Neural cell (in vitro differentiated cells): Measurements from ENCODE around the gene VPS41. TPM values are rescaled to one million over a fixed set of nuclear protein-coding genes. Genes with fewer than 3 reads are reported as not detected.

Experiments used
- H2AFZ ChIP-seq: fragments of 200-600, 300-800 bp; sonication (generic), shearing (Covaris generic); 2 replicates; pipeline ENCODE4 v1.6.0; 2014; ENCODE audit warnings: low read depth, mild to moderate bottlenecking, antibody characterized with exemption, low read length, moderate library complexity
- H3F3A ChIP-seq: fragments of 200-600 bp; shearing (Covaris generic); 2 replicates; pipeline ENCODE4 v1.6.1; 2016; ENCODE audit warnings: mild to moderate bottlenecking, moderate library complexity, mixed read lengths, antibody characterized with exemption, low read length; ENCODE audit not compliant: insufficient read depth, poor library complexity, severe bottlenecking
- H3K27ac ChIP-seq: fragments of 200-600, 300-800 bp; sonication (generic), shearing (Covaris generic); 2 replicates; pipeline ENCODE4 v1.5.1; 2014; ENCODE audit warnings: mild to moderate bottlenecking, low read length, moderate library complexity
- H3K27me3 ChIP-seq: fragments of 300-800, 200-600 bp; sonication (generic), shearing (Covaris generic); 2 replicates; pipeline ENCODE4 v1.6.0; 2014; ENCODE audit warnings: mild to moderate bottlenecking, low read depth, low read length, moderate library complexity; ENCODE audit not compliant: insufficient read depth
- H3K36me3 ChIP-seq: fragments of 300-800, 200-600 bp; sonication (generic), shearing (Covaris generic); 2 replicates; pipeline ENCODE4 v1.5.1; 2014; ENCODE audit warnings: mild to moderate bottlenecking, antibody characterized with exemption, low read length, moderate library complexity; ENCODE audit not compliant: insufficient read depth
- H3K4me2 ChIP-seq: fragments of 300-800, 200-600 bp; sonication (generic), shearing (Covaris generic); 2 replicates; pipeline ENCODE4 v1.6.0; 2014; ENCODE audit warnings: mild to moderate bottlenecking, low read length
- H3K4me3 ChIP-seq: fragments of 300-800, 200-600 bp; sonication (generic), shearing (Covaris generic); 2 replicates; pipeline ENCODE4 v1.5.1; 2014; ENCODE audit warnings: mild to moderate bottlenecking, low read length, moderate library complexity
- H3K79me2 ChIP-seq: fragments of 200-600 bp; shearing (Covaris generic); replicated peaks from 2 replicates; pipeline ENCODE4 v1.6.0; 2014; ENCODE audit warnings: mild to moderate bottlenecking, low read length, moderate library complexity; ENCODE audit not compliant: insufficient read depth
- H3K9ac ChIP-seq: fragments of 300-800, 200-600 bp; sonication (generic), shearing (Covaris generic); 2 replicates; pipeline ENCODE4 v1.6.1; 2016; ENCODE audit warnings: mild to moderate bottlenecking, low read length, mixed read lengths
- H3K9me2 ChIP-seq: fragments of 200-600 bp; shearing (Covaris generic); 2 replicates; pipeline ENCODE4 v1.6.1; 2016; ENCODE audit warnings: mild to moderate bottlenecking, low read length, mixed read lengths; ENCODE audit not compliant: insufficient read depth
- H3K9me3 ChIP-seq: fragments of 200-600, 300-800 bp; sonication (generic), shearing (Covaris generic); 2 replicates; pipeline ENCODE4 v1.6.1; 2016; ENCODE audit warnings: mild to moderate bottlenecking, mixed run types, low read length, moderate library complexity, mixed read lengths
- H4K20me1 ChIP-seq: fragments of 200-600 bp; shearing (Covaris generic); 2 replicates; pipeline ENCODE4 v1.6.1; 2016; ENCODE audit warnings: mild to moderate bottlenecking, mixed run types; ENCODE audit not compliant: insufficient read depth
- CTCF ChIP-seq: fragments of 450-650 bp; IDR thresholded peaks from 2 replicates; pipeline ENCODE4 v1.5.1; 2014; ENCODE audit warnings: antibody characterized with exemption, mild to moderate bottlenecking, moderate library complexity; ENCODE audit not compliant: poor library complexity, severe bottlenecking
- EP300 ChIP-seq: fragments of 450-650 bp; conservative IDR thresholded peaks from 2 replicates; pipeline ENCODE4 v1.6.1; 2014; ENCODE audit warnings: antibody characterized with exemption, mild to moderate bottlenecking, moderate library complexity; ENCODE audit not compliant: poor library complexity, severe bottlenecking
- EZH2 ChIP-seq: fragments of 200-600, 300-800 bp; shearing (Covaris generic), sonication (generic); IDR thresholded peaks from 2 replicates; pipeline ENCODE4 v1.6.1; 2014; ENCODE audit warnings: antibody characterized with exemption, low read length, borderline replicate concordance, mild to moderate bottlenecking; ENCODE audit not compliant: insufficient read depth, poor library complexity, severe bottlenecking
- MXI1 ChIP-seq: fragments of 450-650 bp; conservative IDR thresholded peaks from 2 replicates; pipeline ENCODE4 v1.6.1; 2014; ENCODE audit warnings: antibody characterized with exemption, mild to moderate bottlenecking; ENCODE audit not compliant: poor library complexity, severe bottlenecking
- POLR2AphosphoS5 ChIP-seq: IDR thresholded peaks from 2 replicates; pipeline ENCODE4 v1.6.1; 2012
- RAD21 ChIP-seq: fragments of 450-650 bp; conservative IDR thresholded peaks from 2 replicates; pipeline ENCODE4 v1.6.1; 2014; ENCODE audit warnings: antibody characterized with exemption, mild to moderate bottlenecking, moderate library complexity
- REST ChIP-seq: IDR thresholded peaks from 2 replicates; pipeline ENCODE4 v1.6.1; 2012; ENCODE audit warnings: borderline replicate concordance
- TAF1 ChIP-seq: IDR thresholded peaks from 2 replicates; pipeline ENCODE4 v1.6.1; 2012; ENCODE audit warnings: low read depth
- polyA plus RNA-seq: library from polyadenylated mRNA; depleted of rRNA; stranded (reverse); fragments of >200 nt; gene quantifications from 2 replicates; pipeline ENCODE4 v1.2.3, GENCODE V29; 2014

Gene VPS41
- polyA plus RNA-seq, 1 donor from 2014 or later, result 64.0 TPM

- no peak overlapping the region for H3K4me2 ChIP-seq
- TF ChIP-seq CTCF (no peak), EZH2 (no peak), TAF1 (no peak), RAD21 (no peak)
- no peak overlapping the region for H3K27ac ChIP-seq
- no peaks in the 10 kb centered on the region for H3K79me2 ChIP-seq
- no peak overlapping the region for H3K4me3 ChIP-seq
- H3K36me3 ChIP-seq, result no peaks in the 10 kb centered on the region
- H3K9me3 ChIP-seq, result no peaks in the 10 kb centered on the region
- no peak overlapping the region for H2AFZ ChIP-seq
- no peaks in the 10 kb centered on the region for H3K9me2 ChIP-seq
- no peak overlapping the region for H3K9ac ChIP-seq
- H3K27me3 ChIP-seq, result no peaks in the 10 kb centered on the region
- no peaks in the 10 kb centered on the region for H3F3A ChIP-seq
- no peaks in the 10 kb centered on the region for H4K20me1 ChIP-seq
Measured at GRCh38 chr7:38813768-38814167, 95.2 kb downstream of the VPS41 start.

GRCh38 chr7:38806912-38807311, 102.1 kb downstream of the VPS41 start:
- no peak overlapping the region for H3K9ac ChIP-seq
- H3K79me2 ChIP-seq, result no peaks in the 10 kb centered on the region
- no peaks in the 10 kb centered on the region for H3K9me3 ChIP-seq
- no peak overlapping the region for H2AFZ ChIP-seq
- no peak overlapping the region for H3K27ac ChIP-seq
- no peaks in the 10 kb centered on the region for H4K20me1 ChIP-seq
- peaks cover 4% of the 10 kb centered on the region for H3K36me3 ChIP-seq
- H3F3A ChIP-seq, result no peaks in the 10 kb centered on the region
- H3K4me2 ChIP-seq, result no peak overlapping the region
- H3K27me3 ChIP-seq, result no peaks in the 10 kb centered on the region
- TF ChIP-seq TAF1 (no peak), REST (no peak), CTCF (no peak), EZH2 (no peak), POLR2AphosphoS5 (no peak), EP300 (no peak), MXI1 (no peak)
- H3K9me2 ChIP-seq, result no peaks in the 10 kb centered on the region
- no peak overlapping the region for H3K4me3 ChIP-seq
